ENCODE results near the gene TRAPPC10. TPM values are rescaled to one million over a fixed set of nuclear protein-coding genes. Genes with fewer than 3 reads are reported as not detected.

TRAPPC10 gene
- total and polyA plus RNA-seq, 10 of the 15 experiments (the other 5 are each of a cell fraction or from before 2014, with no cell fraction given), result 1.1 to 39.6 (median 28.2) TPM

DNA sequence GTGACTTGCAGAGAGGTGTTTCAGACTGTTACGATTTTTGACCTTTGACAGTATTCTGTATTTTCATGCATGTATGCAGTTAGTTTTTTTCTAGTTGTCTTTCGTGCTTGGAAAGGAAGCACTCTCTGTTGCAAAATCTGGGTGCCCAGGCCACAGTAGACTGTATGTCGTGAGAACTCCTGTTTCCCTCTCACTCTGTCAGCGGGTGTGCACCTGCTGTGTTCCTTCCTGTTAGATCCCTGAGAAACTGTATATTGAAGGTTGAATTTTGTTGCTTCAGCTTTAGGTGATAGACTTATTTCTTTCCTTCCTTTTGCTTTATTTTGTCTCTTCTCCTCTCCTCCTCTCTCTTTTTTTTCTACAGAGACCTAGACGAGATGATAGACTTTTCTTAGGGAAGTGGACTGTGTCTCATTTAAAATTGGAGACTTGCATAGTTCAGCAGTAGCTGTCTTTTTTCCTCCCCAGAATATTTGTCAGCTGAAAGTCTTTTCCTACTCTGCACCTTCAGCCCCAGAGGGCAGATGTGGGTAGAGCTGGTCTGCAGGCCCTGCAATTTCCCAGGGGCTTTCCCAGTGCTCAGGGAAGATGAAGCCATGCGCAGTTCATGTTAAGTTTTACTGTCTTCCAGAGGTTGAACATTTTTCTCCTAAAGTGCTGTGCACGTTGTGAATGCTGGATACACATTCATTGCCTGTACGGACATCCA, 1.4 kb downstream of the TRAPPC10 start (continued):
- TF ChIP-seq CREM (IDR thresholded peaks at IDR 0.05; ENCODE audit: low read depth), result no peak
- TF ChIP-seq KAT2A (conservative IDR thresholded peaks at IDR 0.05; ENCODE audit: control insufficient read depth, low read depth, low read length), result no peak
- TF ChIP-seq, protein P1, sequence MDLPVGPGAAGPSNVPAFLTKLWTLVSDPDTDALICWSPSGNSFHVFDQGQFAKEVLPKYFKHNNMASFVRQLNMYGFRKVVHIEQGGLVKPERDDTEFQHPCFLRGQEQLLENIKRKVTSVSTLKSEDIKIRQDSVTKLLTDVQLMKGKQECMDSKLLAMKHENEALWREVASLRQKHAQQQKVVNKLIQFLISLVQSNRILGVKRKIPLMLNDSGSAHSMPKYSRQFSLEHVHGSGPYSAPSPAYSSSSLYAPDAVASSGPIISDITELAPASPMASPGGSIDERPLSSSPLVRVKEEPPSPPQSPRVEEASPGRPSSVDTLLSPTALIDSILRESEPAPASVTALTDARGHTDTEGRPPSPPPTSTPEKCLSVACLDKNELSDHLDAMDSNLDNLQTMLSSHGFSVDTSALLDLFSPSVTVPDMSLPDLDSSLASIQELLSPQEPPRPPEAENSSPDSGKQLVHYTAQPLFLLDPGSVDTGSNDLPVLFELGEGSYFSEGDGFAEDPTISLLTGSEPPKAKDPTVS (IDR thresholded peaks at IDR 0.05; ENCODE audit: low read depth, low read length), result no peak
- TF ChIP-seq BCL11A (IDR thresholded peaks at IDR 0.05; ENCODE audit: low read depth, low read length), result no peak
- peak; percentile 3; the same call in 1 of the 2 replicates for TF ChIP-seq RUNX3 (IDR thresholded peaks at IDR 0.05; ENCODE audit: low read length)
- no peak; the same call in 1 of the 2 replicates for TF ChIP-seq NFIC (IDR thresholded peaks at IDR 0.05; ENCODE audit: low read depth, low read length)
- TF ChIP-seq TBL1XR1 (IDR thresholded peaks at IDR 0.05; ENCODE audit: low read depth, low read length), result no peak
- TF ChIP-seq RFX5 (IDR thresholded peaks at IDR 0.05; ENCODE audit: low read depth, low read length), result no peak

DNA sequence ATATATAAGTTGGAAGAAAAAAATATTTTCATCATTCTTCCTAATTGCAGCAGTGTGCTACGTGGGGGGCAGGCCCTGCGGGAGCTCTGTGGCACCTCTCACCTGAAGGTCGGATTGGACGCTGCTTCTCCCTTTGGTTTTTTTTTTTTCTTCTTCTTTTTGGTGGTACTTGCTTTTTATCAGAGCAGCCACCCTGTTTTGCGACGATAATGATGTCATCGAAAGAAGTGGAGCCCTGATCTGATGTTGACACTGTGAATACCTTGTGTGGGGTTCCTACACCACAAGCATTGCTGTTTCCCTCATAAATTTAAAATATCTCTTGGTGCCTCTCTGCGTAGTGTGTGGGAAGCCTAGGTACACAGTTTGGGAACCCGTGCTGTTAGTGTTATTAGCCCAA, 5.5 kb downstream of the TRAPPC10 start:
- Histone ChIP-seq H2AFZ (ENCODE audit: control insufficient read depth, low read depth, low read length) (no peak overlapping the region), H3K4me3 (peak overlapping the region; percentile 15; the same call in 1 of the 2 replicates), H3K9ac (ENCODE audit: control insufficient read depth, insufficient read depth, low read length) (no peak overlapping the region), H3K27me3 (replicated peaks in 1 of 2; ENCODE audit: control insufficient read depth in 2 of 2, insufficient read depth in 2 of 2, low read length in 1 of 2) (no peaks in the 10 kb centered on the region), H4K20me1 (ENCODE audit: control insufficient read depth, insufficient read depth) (no peaks in the 10 kb centered on the region; the same call in 1 of the 2 replicates), H3K79me2 (ENCODE audit: control insufficient read depth, insufficient read depth, low read length) (peaks cover 93% of the 10 kb centered on the region), H3K36me3 (ENCODE audit: control insufficient read depth in 2 of 2, insufficient read depth in 2 of 2, low read length in 1 of 2) (no peaks in the 10 kb centered on the region; a peak in 1 of 4 replicates), H3K9me3 (replicated peaks; ENCODE audit: control insufficient read depth, insufficient read depth, low read length) (no peaks in the 10 kb centered on the region), H3K4me2 (ENCODE audit: control insufficient read depth, insufficient read depth) (peak overlapping the region; percentile 15; the same call in 1 of the 2 replicates), H3K4me1 (ENCODE audit: control insufficient read depth, insufficient read depth, low read length) (peaks cover 14% of the 10 kb centered on the region), H3K27ac (ENCODE audit: control insufficient read depth, insufficient read depth) (peak overlapping the region; percentile 15; the same call in 1 of the 2 replicates)
- FAIRE-seq (no peak), ATAC-seq (no peak), DNase-seq (ENCODE audit: low read depth, low spot score) (no peak)
- in situ Hi-C loops (cut with MboI) (loop anchor here (5.0 kb wide), 1 partner anchor 35 kb away; no protein-coding TSS in a partner anchor), intact Hi-C loops (cut with micrococcal nuclease; ENCODE audit: unreplicated experiment) (no loop called here)
- BruUV-seq (replicated peaks), result no TSS peak
- RAD21 ChIA-PET (ENCODE audit: unreplicated experiment), result no interaction called here
- WGBS (ENCODE audit: insufficient coverage, insufficient replicate concordance, low lambda C conversion rate, missing lambda C conversion rate), result 92% methylated on average over 7 of the region's 9 CpGs
- TF ChIP-seq SP1 (IDR thresholded peaks at IDR 0.05; ENCODE audit: low read depth, low read length), result no peak
- TF ChIP-seq IKZF2 (IDR thresholded peaks at IDR 0.05), result no peak
- no peak for TF ChIP-seq ETV6 (conservative IDR thresholded peaks at IDR 0.05 in 1 of 2, IDR thresholded peaks at IDR 0.05 in 1 of 2; ENCODE audit: borderline replicate concordance in 1 of 2, low read depth in 1 of 2)
- TF ChIP-seq IKZF1 (conservative IDR thresholded peaks at IDR 0.05), result no peak
- no peak for TF ChIP-seq EP300 (IDR thresholded peaks at IDR 0.05; ENCODE audit: borderline replicate concordance in 1 of 2, control insufficient read depth in 1 of 2, low read depth in 2 of 2, low read length in 2 of 2)
- no peak for TF ChIP-seq NR2F1 (conservative IDR thresholded peaks at IDR 0.05)
- peak; percentile 74 for TF ChIP-seq ATF7 (IDR thresholded peaks at IDR 0.05; ENCODE audit: low read depth)
- POLR2A ChIA-PET, result interaction anchor here (0.7 kb wide), 1 partner anchor 55 kb away, joined by 3 read pairs; no protein-coding TSS in a partner anchor
- SMC1A ChIA-PET (ENCODE audit: uncharacterized antibody, unreplicated experiment), result interaction anchor here (0.6 to 1.4 kb wide), 3 partner anchors 18 to 896 kb away, joined by 3 to 6 read pairs (median 3); no protein-coding TSS in a partner anchor
- CTCF ChIA-PET, result interaction anchor here (0.7 kb wide), 1 partner anchor 843 kb away, joined by 4 read pairs; no protein-coding TSS in a partner anchor

All from GM12878 (cell line).